T-cell (primary cell): Measurements from ENCODE around the gene KAT7. TPM values are rescaled to one million over a fixed set of nuclear protein-coding genes. Genes with fewer than 3 reads are reported as not detected.
A peak's percentile ranks its signal among the peaks of the same experiment; 100 is the strongest.
"Not testable (repeated sequence)": the region's sequence is repeated elsewhere in the genome, so short reads cannot be mapped to it uniquely, and the experiment has no call there.

Source experiments
- ATAC-seq, 4 experiments: fragments of 200-7000 bp in 3 of 4; fragments of 150-1000 bp in 1 of 4; cut with Tn5 transposase; replicated peaks in 1 of 4; 1 replicate in 3 of 4; 2 replicates in 1 of 4; pipeline ENCODE4 v1.10.0; 2021; ENCODE audit warnings: moderate library complexity in 3 of 4, mild to moderate bottlenecking in 2 of 4, moderate number of reproducible peaks in 1 of 4
- CTCF ChIA-PET, 2 donors: fragments of 300-600 bp; sonication (Branson Sonifier 250); formaldehyde crosslinking; loops; one replicate each; lab custom pipeline; 2022; ENCODE audit warnings: antibody characterized with exemption in 2 of 2; lab: Charles Lee
- POLR2A ChIA-PET, 2 donors: fragments of 300-600 bp; sonication (Branson Sonifier 250); formaldehyde crosslinking; loops; one replicate each; lab custom pipeline; 2022; ENCODE audit warnings: antibody characterized with exemption in 2 of 2; lab: Charles Lee
- DNase-seq, 35 experiments: peaks; one replicate each; pipeline versions ENCODE4 v3.0.0 to v3.0.0-alpha.2; 2013 to 2023
- H3K27ac ChIP-seq: one replicate; pipeline ENCODE4 v1.5.1; 2013; ENCODE audit warnings: low read length
- H3K27me3 ChIP-seq, 2 experiments: replicated peaks in 1 of 2; 1 replicate in 1 of 2; 2 replicates in 1 of 2; pipeline versions ENCODE4 v1.6.1 to v1.7.0; 2013; ENCODE audit warnings: low read length in 1 of 2, mixed read lengths in 1 of 2; ENCODE audit not compliant: control insufficient read depth in 2 of 2, insufficient read depth in 2 of 2; ENCODE audit errors: extremely low read depth in 1 of 2
- H3K36me3 ChIP-seq, 2 donors: 1 replicate in 1 of 2; 2 replicates in 1 of 2; pipeline versions ENCODE4 v1.6.1 to v1.7.0; 2013; ENCODE audit warnings: low read length in 1 of 2; ENCODE audit not compliant: control insufficient read depth in 2 of 2, insufficient read depth in 1 of 2; ENCODE audit errors: extremely low read depth in 1 of 2
- H3K4me1 ChIP-seq, 2 experiments: 1 replicate in 1 of 2; 2 replicates in 1 of 2; pipeline versions ENCODE4 v1.6.1 to v1.7.0; 2013; ENCODE audit warnings: low read length in 2 of 2, mixed read lengths in 1 of 2; ENCODE audit not compliant: insufficient read depth in 2 of 2, control insufficient read depth in 1 of 2; ENCODE audit errors: extremely low read depth in 1 of 2
- H3K4me3 ChIP-seq, 2 donors: 1 replicate in 1 of 2; 2 replicates in 1 of 2; pipeline versions ENCODE4 v1.5.1 to v1.7.0; 2013; ENCODE audit warnings: mild to moderate bottlenecking in 2 of 2, low read length in 1 of 2, moderate library complexity in 1 of 2; ENCODE audit not compliant: control insufficient read depth in 1 of 2; ENCODE audit errors: extremely low read depth in 1 of 2
- H3K9me3 ChIP-seq: 2 replicates; pipeline ENCODE4 v1.7.0; 2013
- H3K27ac Mint-ChIP-seq, 2 donors: one replicate each; pipeline ENCODE4 v1.8.0; 2020 to 2021; ENCODE audit warnings: mild to moderate bottlenecking in 2 of 2, mixed read lengths in 2 of 2
- H3K27me3 Mint-ChIP-seq, 2 donors: one replicate each; pipeline ENCODE4 v1.8.0; 2021 to 2022; ENCODE audit warnings: mixed read lengths in 2 of 2
- H3K36me3 Mint-ChIP-seq: one replicate; pipeline ENCODE4 v1.8.0; 2021; ENCODE audit warnings: mixed read lengths
- H3K4me1 Mint-ChIP-seq, 3 donors: one replicate each; pipeline ENCODE4 v1.8.0; 2020 to 2022; ENCODE audit warnings: mixed read lengths in 3 of 3, mild to moderate bottlenecking in 1 of 3
- H3K4me3 Mint-ChIP-seq, 3 donors: one replicate each; pipeline ENCODE4 v1.8.0; 2020 to 2022; ENCODE audit warnings: mild to moderate bottlenecking in 3 of 3, mixed read lengths in 3 of 3, moderate library complexity in 3 of 3
- H3K9me3 Mint-ChIP-seq, 3 donors: one replicate each; pipeline ENCODE4 v1.8.0; 2020 to 2022; ENCODE audit warnings: mixed read lengths in 3 of 3
- WGBS: methylation state at CpG from one replicate; pipeline ENCODE4 v1.1.5; 2013; ENCODE audit warnings: missing lambda C conversion rate; ENCODE audit not compliant: insufficient coverage; 5-methylcytosine and 5-hydroxymethylcytosine counted together
- total RNA-seq, 35 experiments: library from RNA in 6 of 35; stranded (reverse) in 6 of 35; fragments of 120-200 nt in 1 of 35; gene quantifications; one replicate each; pipeline versions ENCODE4 v1.2.1 to v1.2.4 and lab custom pipeline; 2013 to 2026

The KAT7 gene
- total RNA-seq, 5 donors from 2014 or later (not counting 1 experiment from before 2014, with no cell fraction given): 96.8 to 197 (median 99.7) TPM

GRCh38 chr17:49757151-49757777 is 31.2 kb upstream of the KAT7 start:
- ATAC-seq: peak in 1 of 4 experiments; percentile 19
- ChIA-PET POLR2A (interaction anchor here (0.8 to 1.2 kb wide), 3 partner anchors 9 to 17 kb away, joined by 3 to 6 read pairs (median 4); no protein-coding TSS in a partner anchor), CTCF (interaction anchor here (0.5 to 1.6 kb wide), 5 partner anchors 9 to 389 kb away, joined by 3 to 4 read pairs (median 3); no protein-coding TSS in a partner anchor)
- 86% methylated on average over 1 of the region's 6 CpGs for WGBS
- no peak overlapping the region for H3K4me3 ChIP-seq
- H3K27me3 Mint-ChIP-seq: no peaks in the 10 kb centered on the region
- peaks cover 42% of the 10 kb centered on the region for H3K36me3 Mint-ChIP-seq
- H3K9me3 Mint-ChIP-seq: no peaks in the 10 kb centered on the region
- peak overlapping the region in 1 of 3 donors; percentile 52 for H3K4me3 Mint-ChIP-seq
- H3K27ac ChIP-seq: peak overlapping the region; percentile 25
- peaks cover 0 to 32% of the 10 kb centered on the region in 2 donors for H3K36me3 ChIP-seq
- peaks cover 32 to 89% of the 10 kb centered on the region in 2 experiments for H3K4me1 ChIP-seq
- H3K27ac Mint-ChIP-seq: peak overlapping the region; percentile 80 to 96
- no peaks in the 10 kb centered on the region for H3K9me3 ChIP-seq
- H3K4me1 Mint-ChIP-seq: peaks cover 89 to 92% (median 90%) of the 10 kb centered on the region in 3 donors
- no peak for DNase-seq
- no peaks in the 10 kb centered on the region for H3K27me3 ChIP-seq

- WGBS: no CpG with 5 or more reads among the region's 8 CpGs
- peak overlapping the region; percentile 69 to 80 for H3K27ac Mint-ChIP-seq
- H3K27ac ChIP-seq, ATAC-seq, H3K27me3 ChIP-seq, H3K9me3 ChIP-seq, H3K9me3 Mint-ChIP-seq, H3K4me3 ChIP-seq, H3K27me3 Mint-ChIP-seq, DNase-seq: not testable (repeated sequence)
- peaks cover 42% of the 10 kb centered on the region for H3K36me3 Mint-ChIP-seq
- Histone ChIP-seq H3K4me1 (peaks cover 38 to 83% of the 10 kb centered on the region in 2 experiments), H3K36me3 (peaks cover 0 to 32% of the 10 kb centered on the region in 2 donors)
- H3K4me3 Mint-ChIP-seq: peak overlapping the region in 1 of 3 donors; percentile 96
- ChIA-PET CTCF (interaction anchor here in 1 of 2 donors (0.7 to 1.2 kb wide), 3 partner anchors 11 to 387 kb away, joined by 3 to 7 read pairs (median 4); no protein-coding TSS in a partner anchor), POLR2A (interaction anchor here (0.6 to 1.4 kb wide), 2 partner anchors 10 to 81 kb away, joined by 5 to 6 read pairs; no protein-coding TSS in a partner anchor)
- peaks cover 82 to 90% (median 82%) of the 10 kb centered on the region in 3 donors for H3K4me1 Mint-ChIP-seq
Measured at GRCh38 chr17:49758464-49759010, 29.9 kb upstream of the KAT7 start.

GRCh38 chr17:49759203-49759602 is 29.3 kb upstream of the KAT7 start:
- Histone ChIP-seq H3K4me3 (no peak overlapping the region), H3K9me3 (no peaks in the 10 kb centered on the region), H3K27ac (no peak overlapping the region), H3K4me1 (peaks cover 37 to 78% of the 10 kb centered on the region in 2 experiments), H3K27me3 (no peaks in the 10 kb centered on the region), H3K36me3 (peaks cover 0 to 32% of the 10 kb centered on the region in 2 donors)
- peaks cover 77 to 86% (median 78%) of the 10 kb centered on the region in 3 donors for H3K4me1 Mint-ChIP-seq
- ATAC-seq: no peak
- POLR2A ChIA-PET: interaction anchor here (0.5 to 1.4 kb wide), 4 partner anchors 11 to 82 kb away, joined by 3 to 6 read pairs (median 4); no protein-coding TSS in a partner anchor
- peaks cover 42% of the 10 kb centered on the region for H3K36me3 Mint-ChIP-seq
- H3K27ac Mint-ChIP-seq: peak overlapping the region; percentile 80 to 93
- H3K9me3 Mint-ChIP-seq: no peaks in the 10 kb centered on the region
- CTCF ChIA-PET: interaction anchor here in 1 of 2 donors (0.6 to 0.9 kb wide), 2 partner anchors 11 to 14 kb away, joined by 3 to 7 read pairs; no protein-coding TSS in a partner anchor
- H3K27me3 Mint-ChIP-seq: no peaks in the 10 kb centered on the region
- WGBS: 67% methylated on average over 1 of the region's 3 CpGs
- peak overlapping the region in 1 of 3 donors; percentile 96 for H3K4me3 Mint-ChIP-seq
- no peak for DNase-seq

- Mint-ChIP-seq H3K36me3 (peaks cover 40% of the 10 kb centered on the region), H3K27ac (peak overlapping the region; percentile 80 to 93), H3K4me3 (peak overlapping the region; percentile 67 to 96 (median 92)), H3K27me3 (no peaks in the 10 kb centered on the region), H3K9me3 (no peaks in the 10 kb centered on the region), H3K4me1 (peaks cover 77 to 89% (median 79%) of the 10 kb centered on the region in 3 donors)
- WGBS: no CpG with 5 or more reads among the region's 1 CpG
- ATAC-seq: no peak
- H3K27me3 ChIP-seq: no peaks in the 10 kb centered on the region
- POLR2A ChIA-PET: interaction anchor here in 1 of 2 donors (1.1 kb wide), 1 partner anchor 13 kb away, joined by 5 read pairs; no protein-coding TSS in a partner anchor
- H3K4me3 ChIP-seq: no peak overlapping the region
- H3K4me1 ChIP-seq: peaks cover 37 to 75% of the 10 kb centered on the region in 2 experiments
- DNase-seq: no peak
- CTCF ChIA-PET: interaction anchor here in 1 of 2 donors (0.9 to 1.9 kb wide), 2 partner anchors 13 to 52 kb away, joined by 3 to 5 read pairs; partner anchors contain the start of gene SLC35B1
- peaks cover 0 to 30% of the 10 kb centered on the region in 2 donors for H3K36me3 ChIP-seq
- H3K27ac ChIP-seq: peak overlapping the region; percentile 66
- no peaks in the 10 kb centered on the region for H3K9me3 ChIP-seq
Measured at GRCh38 chr17:49760296-49760695, 28.2 kb upstream of the KAT7 start.

- Histone ChIP-seq H3K27ac (peak overlapping the region; percentile 66), H3K4me3 (peak overlapping the region in 1 of 2 donors; percentile 68), H3K36me3 (peaks cover 0 to 30% of the 10 kb centered on the region in 2 donors), H3K9me3 (no peaks in the 10 kb centered on the region), H3K27me3 (no peaks in the 10 kb centered on the region), H3K4me1 (peaks cover 35 to 69% of the 10 kb centered on the region in 2 experiments)
- no peak for ATAC-seq
- ChIA-PET POLR2A (interaction anchor here (0.6 to 4.7 kb wide), 3 partner anchors 13 to 399 kb away, joined by 5 to 117 read pairs (median 7); no protein-coding TSS in a partner anchor), CTCF (interaction anchor here in 1 of 2 donors (0.6 to 1.9 kb wide), 3 partner anchors 14 to 55 kb away, joined by 3 to 6 read pairs (median 5); partner anchors contain the start of gene SLC35B1)
- Mint-ChIP-seq H3K4me1 (peaks cover 70 to 81% (median 75%) of the 10 kb centered on the region in 3 donors), H3K27ac (peak overlapping the region; percentile 80 to 93), H3K36me3 (peaks cover 36% of the 10 kb centered on the region), H3K4me3 (peak overlapping the region; percentile 92 to 96 (median 96)), H3K27me3 (no peaks in the 10 kb centered on the region), H3K9me3 (no peaks in the 10 kb centered on the region)
- WGBS: 0% methylated on average over 1 of the region's 6 CpGs
- DNase-seq: no peak
Measured at GRCh38 chr17:49760932-49761558, 27.4 kb upstream of the KAT7 start.
